M059J (cell line): ENCODE measurements around the gene AURKAIP1. TPM values are rescaled to one million over a fixed set of nuclear protein-coding genes. Genes with fewer than 3 reads are reported as not detected.

Source experiments
- DNase-seq: peaks from one replicate; pipeline ENCODE4 v3.0.0-alpha.2; 2012; ENCODE audit warnings: low read depth
- total RNA-seq: library from RNA; depleted of rRNA; stranded (reverse); fragments of >200 nt; shearing (Covaris generic); gene quantifications from 2 replicates; pipeline ENCODE4 v1.2.3, GENCODE V29; 2014

AURKAIP1 gene
- total RNA-seq, 1 experiment from 2014 or later = 178 TPM

GRCh38 chr1:1347663-1348419 lies 27.2 kb downstream of the AURKAIP1 start:
- DNase-seq = peak; percentile 32

GRCh38 chr1:1347026-1347595 lies 27.9 kb downstream of the AURKAIP1 start:
- no peak for DNase-seq

- no peak for DNase-seq
These were observed 28.5 kb downstream of the AURKAIP1 start for GRCh38 chr1:1346501-1346890.

GRCh38 chr1:1345860-1346500 lies 29.0 kb downstream of the AURKAIP1 start:
- no peak for DNase-seq

GRCh38 chr1:1345384-1345783 lies 29.6 kb downstream of the AURKAIP1 start:
- peak; percentile 30 for DNase-seq

GRCh38 chr1:1344655-1345361 lies 30.2 kb downstream of the AURKAIP1 start:
- DNase-seq = peak; percentile 81

- no peak for DNase-seq
These were observed 31.1 kb downstream of the AURKAIP1 start for GRCh38 chr1:1343811-1344421.

- no peak for DNase-seq
These were observed 32.4 kb downstream of the AURKAIP1 start for GRCh38 chr1:1342584-1343115.

GRCh38 chr1:1342061-1342562 lies 32.9 kb downstream of the AURKAIP1 start:
- DNase-seq = no peak

- no peak for DNase-seq
These were observed 33.4 kb downstream of the AURKAIP1 start for GRCh38 chr1:1341549-1342021.

- DNase-seq = no peak
These were observed 34.0 kb downstream of the AURKAIP1 start for GRCh38 chr1:1340791-1341548.

GRCh38 chr1:1340185-1340584 lies 34.8 kb downstream of the AURKAIP1 start:
- no peak for DNase-seq

GRCh38 chr1:1338278-1338677 lies 36.7 kb downstream of the AURKAIP1 start:
- no peak for DNase-seq

- DNase-seq = no peak
These were observed 37.2 kb downstream of the AURKAIP1 start for GRCh38 chr1:1337793-1338147.

GRCh38 chr1:1336931-1337792 lies 37.8 kb downstream of the AURKAIP1 start:
- DNase-seq = no peak

GRCh38 chr1:1336446-1336845 lies 38.6 kb downstream of the AURKAIP1 start:
- DNase-seq = no peak

GRCh38 chr1:1335792-1336248 lies 39.2 kb downstream of the AURKAIP1 start:
- DNase-seq = no peak

GRCh38 chr1:1335283-1335682 lies 39.7 kb downstream of the AURKAIP1 start:
- DNase-seq = no peak

- no peak for DNase-seq
These were observed 40.2 kb downstream of the AURKAIP1 start for GRCh38 chr1:1334835-1335234.
